Myocyte (in vitro differentiated cells): Measurements from ENCODE around the gene NDUFS8. TPM values are rescaled to one million over a fixed set of nuclear protein-coding genes. Genes with fewer than 3 reads are reported as not detected.

Experiments used
- DNase-seq: peaks from one replicate; pipeline ENCODE4 v3.0.0-alpha.2; 2012; ENCODE audit warnings: low read depth
- total RNA-seq: library from RNA; depleted of rRNA; stranded (reverse); fragments of >200 nt; gene quantifications from 2 replicates; pipeline ENCODE4 v1.2.3, GENCODE V29; 2014

NDUFS8 gene
- total RNA-seq, 1 donor from 2014 or later = 154 TPM

- no peak for DNase-seq
Measured at GRCh38 chr11:68048681-68049508, 18.4 kb downstream of the NDUFS8 start.

GRCh38 chr11:68049509-68050370, 19.3 kb downstream of the NDUFS8 start:
- DNase-seq = no peak

- no peak for DNase-seq
Measured at GRCh38 chr11:68050371-68050841, 19.9 kb downstream of the NDUFS8 start.

- DNase-seq = peak; percentile 48
Measured at GRCh38 chr11:68051191-68052136, 21.0 kb downstream of the NDUFS8 start.

- DNase-seq = no peak
Measured at GRCh38 chr11:68052137-68052873, 21.8 kb downstream of the NDUFS8 start.

GRCh38 chr11:68053117-68053516, 22.6 kb downstream of the NDUFS8 start:
- DNase-seq = no peak

GRCh38 chr11:68053981-68054812, 23.7 kb downstream of the NDUFS8 start:
- DNase-seq = no peak

- no peak for DNase-seq
Measured at GRCh38 chr11:68056317-68057285, 26.1 kb downstream of the NDUFS8 start.

GRCh38 chr11:68057807-68058206, 27.3 kb downstream of the NDUFS8 start:
- no peak for DNase-seq

GRCh38 chr11:68061508-68061907, 31.0 kb downstream of the NDUFS8 start:
- DNase-seq = no peak

- DNase-seq = no peak
Measured at GRCh38 chr11:68064926-68065325, 34.4 kb downstream of the NDUFS8 start.

- no peak for DNase-seq
Measured at GRCh38 chr11:68065841-68066240, 35.4 kb downstream of the NDUFS8 start.

GRCh38 chr11:68066742-68067141, 36.3 kb downstream of the NDUFS8 start:
- DNase-seq = peak; percentile 86

- no peak for DNase-seq
Measured at GRCh38 chr11:68067991-68068390, 37.5 kb downstream of the NDUFS8 start.

- DNase-seq = no peak
Measured at GRCh38 chr11:68071281-68072048, 41.0 kb downstream of the NDUFS8 start.

- DNase-seq = no peak
Measured at GRCh38 chr11:68074584-68075352, 44.3 kb downstream of the NDUFS8 start.
